ENCODE measurements around the gene ETF1.

GRCh38 chr5:138575194-138576015 is 32.4 kb upstream of the ETF1 start, which contains the start of gene HSPA9:
- TF ChIP-seq MAX (IDR thresholded peaks at IDR 0.05), result peak; percentile 98
- no peak for TF ChIP-seq NFIC (IDR thresholded peaks at IDR 0.05)
- no peak for TF ChIP-seq RAD21 (IDR thresholded peaks at IDR 0.05; ENCODE audit: low read depth)
- no peak for TF ChIP-seq ZBTB7A (IDR thresholded peaks at IDR 0.05; ENCODE audit: low read depth)
- TF ChIP-seq, protein P1, sequence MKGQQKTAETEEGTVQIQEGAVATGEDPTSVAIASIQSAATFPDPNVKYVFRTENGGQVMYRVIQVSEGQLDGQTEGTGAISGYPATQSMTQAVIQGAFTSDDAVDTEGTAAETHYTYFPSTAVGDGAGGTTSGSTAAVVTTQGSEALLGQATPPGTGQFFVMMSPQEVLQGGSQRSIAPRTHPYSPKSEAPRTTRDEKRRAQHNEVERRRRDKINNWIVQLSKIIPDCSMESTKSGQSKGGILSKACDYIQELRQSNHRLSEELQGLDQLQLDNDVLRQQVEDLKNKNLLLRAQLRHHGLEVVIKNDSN (IDR thresholded peaks at IDR 0.05), result peak; percentile 92
- peak; percentile 63 for TF ChIP-seq CREB1 (IDR thresholded peaks at IDR 0.05; ENCODE audit: low read depth)
- 0 out of 2 replicates have a peak, but pooled peaks have one; percentile 13 for TF ChIP-seq REST (IDR thresholded peaks at IDR 0.05; ENCODE audit: low read depth)
- peak; percentile 95 for TF ChIP-seq YY1 (IDR thresholded peaks at IDR 0.05; ENCODE audit: low read depth)
- TF ChIP-seq EGR1 (IDR thresholded peaks at IDR 0.05), result no peak
- TF ChIP-seq TAF1 (IDR thresholded peaks at IDR 0.05; ENCODE audit: low read depth), result peak; percentile 85
- peak; percentile 57; the same call in 1 of the 2 replicates for TF ChIP-seq FOXM1 (IDR thresholded peaks at IDR 0.05; ENCODE audit: borderline replicate concordance, low read depth)
- TF ChIP-seq EP300 (IDR thresholded peaks at IDR 0.05; ENCODE audit: borderline replicate concordance), result no peak
- TF ChIP-seq TEAD4 (IDR thresholded peaks at IDR 0.05), result peak; percentile 20; the same call in 1 of the 2 replicates
- TF ChIP-seq CEBPB (IDR thresholded peaks at IDR 0.05), result peak; percentile 81
